HG03575 (cell line): ENCODE results near the gene BCKDHA.
"Not testable (repeated sequence)": the region's sequence is repeated elsewhere in the genome, so short reads cannot be mapped to it uniquely, and the experiment has no call there.

Source experiments
- ATAC-seq: cut with Tn5 transposase; IDR thresholded peaks from one replicate; pipeline ENCODE4 v1.9.1; 2021; ENCODE audit not compliant: unreplicated experiment, insufficient number of reproducible peaks, low FRiP score; ENCODE audit errors: extremely low read depth

The BCKDHA gene

GRCh38 chr19:41399091-41399490, 1.5 kb downstream of the BCKDHA start:
- no peak for ATAC-seq

GRCh38 chr19:41399525-41399924, 1.9 kb downstream of the BCKDHA start:
- no peak for ATAC-seq

- ATAC-seq = no peak
These were observed 3.9 kb downstream of the BCKDHA start for GRCh38 chr19:41401483-41401882.

- ATAC-seq = no peak
These were observed 4.4 kb downstream of the BCKDHA start for GRCh38 chr19:41402010-41402409.

GRCh38 chr19:41403181-41403970, 5.8 kb downstream of the BCKDHA start:
- ATAC-seq = no peak

- no peak for ATAC-seq
These were observed 8.2 kb downstream of the BCKDHA start for GRCh38 chr19:41405776-41406175.

GRCh38 chr19:41407271-41407670, 9.7 kb downstream of the BCKDHA start:
- ATAC-seq = no peak

- no peak for ATAC-seq
These were observed 10.6 kb downstream of the BCKDHA start for GRCh38 chr19:41408256-41408655.

- ATAC-seq = not testable (repeated sequence)
These were observed 11.2 kb downstream of the BCKDHA start for GRCh38 chr19:41408846-41409245.

- ATAC-seq = no peak
These were observed 11.7 kb downstream of the BCKDHA start for GRCh38 chr19:41409288-41409687.

- no peak for ATAC-seq
These were observed 12.9 kb downstream of the BCKDHA start for GRCh38 chr19:41410336-41411054.

GRCh38 chr19:41411100-41411967, 13.7 kb downstream of the BCKDHA start:
- ATAC-seq = no peak

GRCh38 chr19:41411968-41412265, 14.3 kb downstream of the BCKDHA start:
- ATAC-seq = no peak

GRCh38 chr19:41412953-41413352, 15.3 kb downstream of the BCKDHA start:
- no peak for ATAC-seq

GRCh38 chr19:41413947-41414346, 16.3 kb downstream of the BCKDHA start:
- no peak for ATAC-seq

- no peak for ATAC-seq
These were observed 16.8 kb downstream of the BCKDHA start for GRCh38 chr19:41414461-41414860.

- no peak for ATAC-seq
These were observed 17.5 kb downstream of the BCKDHA start for GRCh38 chr19:41415154-41415571.

- no peak for ATAC-seq
These were observed 18.6 kb downstream of the BCKDHA start for GRCh38 chr19:41416194-41416674.

- no peak for ATAC-seq
These were observed 22.7 kb downstream of the BCKDHA start for GRCh38 chr19:41420101-41420880.
